MM.1S (cell line): Measurements from ENCODE around the gene DCAF15.

Source experiments
- EZH2 ChIP-seq: fragments of 300-600 bp; sonication (generic); optimal IDR thresholded peaks from 2 replicates; pipeline ENCODE3; 2017; ENCODE audit warnings: low read depth, mild to moderate bottlenecking, antibody characterized with exemption, low read length, mixed read lengths
- EZH2phosphoT487 ChIP-seq: fragments of 300-600 bp; sonication (generic); IDR thresholded peaks from 2 replicates; pipeline ENCODE4 v1.6.1; 2018; ENCODE audit warnings: antibody characterized with exemption, low read length
- TF ChIP-seq, protein P1 (sequence below): fragments of 300-600 bp; sonication (generic); IDR thresholded peaks from 2 replicates; pipeline ENCODE4 v1.5.1; 2016; ENCODE audit warnings: antibody characterized with exemption, low read length, mixed read lengths

GRCh38 chr19:13959141-13959961 lies 7.0 kb downstream of the DCAF15 start:
- TF ChIP-seq, protein P1, sequence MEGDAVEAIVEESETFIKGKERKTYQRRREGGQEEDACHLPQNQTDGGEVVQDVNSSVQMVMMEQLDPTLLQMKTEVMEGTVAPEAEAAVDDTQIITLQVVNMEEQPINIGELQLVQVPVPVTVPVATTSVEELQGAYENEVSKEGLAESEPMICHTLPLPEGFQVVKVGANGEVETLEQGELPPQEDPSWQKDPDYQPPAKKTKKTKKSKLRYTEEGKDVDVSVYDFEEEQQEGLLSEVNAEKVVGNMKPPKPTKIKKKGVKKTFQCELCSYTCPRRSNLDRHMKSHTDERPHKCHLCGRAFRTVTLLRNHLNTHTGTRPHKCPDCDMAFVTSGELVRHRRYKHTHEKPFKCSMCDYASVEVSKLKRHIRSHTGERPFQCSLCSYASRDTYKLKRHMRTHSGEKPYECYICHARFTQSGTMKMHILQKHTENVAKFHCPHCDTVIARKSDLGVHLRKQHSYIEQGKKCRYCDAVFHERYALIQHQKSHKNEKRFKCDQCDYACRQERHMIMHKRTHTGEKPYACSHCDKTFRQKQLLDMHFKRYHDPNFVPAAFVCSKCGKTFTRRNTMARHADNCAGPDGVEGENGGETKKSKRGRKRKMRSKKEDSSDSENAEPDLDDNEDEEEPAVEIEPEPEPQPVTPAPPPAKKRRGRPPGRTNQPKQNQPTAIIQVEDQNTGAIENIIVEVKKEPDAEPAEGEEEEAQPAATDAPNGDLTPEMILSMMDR: no peak
- TF ChIP-seq EZH2 (no peak), EZH2phosphoT487 (no peak)
